GM18511 (cell line): ENCODE data around the gene POC1B.

ENCODE experiments used
- ATAC-seq: cut with Tn5 transposase; IDR thresholded peaks from one replicate; pipeline ENCODE4 v1.9.1; 2021; ENCODE audit warnings: mild to moderate bottlenecking, moderate library complexity; ENCODE audit not compliant: unreplicated experiment

POC1B gene

GRCh38 chr12:89497467-89497866 is 28.4 kb downstream of the POC1B start:
- no peak for ATAC-seq

- ATAC-seq = no peak
Observed at GRCh38 chr12:89497005-89497404, 28.8 kb downstream of the POC1B start.

GRCh38 chr12:89494411-89495231 is 31.2 kb downstream of the POC1B start:
- ATAC-seq = peak; percentile 74

GRCh38 chr12:89493670-89494302 is 32.1 kb downstream of the POC1B start:
- ATAC-seq = no peak

GRCh38 chr12:89492883-89493282 is 33.0 kb downstream of the POC1B start:
- ATAC-seq = no peak

GRCh38 chr12:89490922-89491321 is 34.9 kb downstream of the POC1B start:
- ATAC-seq = no peak

GRCh38 chr12:89486264-89486663 is 39.6 kb downstream of the POC1B start:
- ATAC-seq = no peak

GRCh38 chr12:89484470-89484869 is 41.4 kb downstream of the POC1B start:
- ATAC-seq = no peak

GRCh38 chr12:89481213-89481914 is 44.5 kb downstream of the POC1B start:
- no peak for ATAC-seq

GRCh38 chr12:89479982-89480381 is 45.9 kb downstream of the POC1B start:
- no peak for ATAC-seq

GRCh38 chr12:89477633-89478279 is 48.1 kb downstream of the POC1B start:
- no peak for ATAC-seq

- no peak for ATAC-seq
Observed at GRCh38 chr12:89476904-89477595, 48.8 kb downstream of the POC1B start.

GRCh38 chr12:89476232-89476631 is 49.6 kb downstream of the POC1B start:
- ATAC-seq = no peak

GRCh38 chr12:89475203-89475990 is 50.5 kb downstream of the POC1B start:
- ATAC-seq = peak; percentile 62

GRCh38 chr12:89474615-89475014 is 51.2 kb downstream of the POC1B start:
- no peak for ATAC-seq

GRCh38 chr12:89472508-89472907 is 53.3 kb downstream of the POC1B start:
- no peak for ATAC-seq

- peak; percentile 36 for ATAC-seq
Observed at GRCh38 chr12:89470741-89471509, 54.9 kb downstream of the POC1B start.

GRCh38 chr12:89469361-89469760 is 56.5 kb downstream of the POC1B start:
- ATAC-seq = peak; percentile 59

- ATAC-seq = peak; percentile 86
Observed at GRCh38 chr12:89468648-89469326, 57.1 kb downstream of the POC1B start.
